Colonic mucosa (tissue), 4 donors: ENCODE measurements around the gene R3HDM2. TPM values are rescaled to one million over a fixed set of nuclear protein-coding genes. Genes with fewer than 3 reads are reported as not detected.

ENCODE experiments used
- DNase-seq: peaks from one replicate; pipeline ENCODE4 v3.0.0-alpha.2; 2020
- H3K27ac ChIP-seq: fragments of 200-600 bp; one replicate; pipeline ENCODE4 v1.8.0; 2021
- H3K27me3 ChIP-seq: fragments of 200-600 bp; one replicate; pipeline ENCODE4 v1.8.0; 2021
- H3K36me3 ChIP-seq: fragments of 200-600 bp; one replicate; pipeline ENCODE4 v1.8.0; 2021
- H3K4me1 ChIP-seq: fragments of 200-600 bp; one replicate; pipeline ENCODE4 v1.8.0; 2021; ENCODE audit warnings: mild to moderate bottlenecking
- H3K4me3 ChIP-seq: fragments of 200-600 bp; one replicate; pipeline ENCODE4 v1.8.0; 2021
- H3K9ac ChIP-seq, 2 donors: one replicate each; pipeline ENCODE4 v1.7.0; 2013; ENCODE audit warnings: control low read depth in 2 of 2, low read depth in 2 of 2, low read length in 2 of 2
- H3K9me3 ChIP-seq: fragments of 200-600 bp; one replicate; pipeline ENCODE4 v1.8.0; 2021
- intact Hi-C: fragments of 100-400 bp; cut with DNase I; formaldehyde crosslinking; loops from one replicate; pipeline ENCODE4 v1.14.1; 2022
- total RNA-seq, 2 donors: library from RNA; stranded (reverse); fragmentation: NEBNext Ultra II Directional in 1 of 2; extraction: Animal tissue kit (Norgen Biotek cat#: 25700) in 1 of 2; gene quantifications; one replicate each; pipeline ENCODE4 v1.2.1, GENCODE V29; 2021
- TF ChIP-seq, protein P1 (sequence below): fragments of 200-600 bp; IDR thresholded peaks from one replicate; pipeline ENCODE4 v1.8.0; 2022; ENCODE audit warnings: antibody characterized with exemption, mild to moderate bottlenecking
- donor health status: healthy.
- donor health status: DM: no; HTN: no; CAD: no.
- donor health status: DM: no; HTN: no; CAD: no.

The R3HDM2 gene
- total RNA-seq, 2 donors from 2014 or later, result 41.0 to 60.4 TPM

DNA sequence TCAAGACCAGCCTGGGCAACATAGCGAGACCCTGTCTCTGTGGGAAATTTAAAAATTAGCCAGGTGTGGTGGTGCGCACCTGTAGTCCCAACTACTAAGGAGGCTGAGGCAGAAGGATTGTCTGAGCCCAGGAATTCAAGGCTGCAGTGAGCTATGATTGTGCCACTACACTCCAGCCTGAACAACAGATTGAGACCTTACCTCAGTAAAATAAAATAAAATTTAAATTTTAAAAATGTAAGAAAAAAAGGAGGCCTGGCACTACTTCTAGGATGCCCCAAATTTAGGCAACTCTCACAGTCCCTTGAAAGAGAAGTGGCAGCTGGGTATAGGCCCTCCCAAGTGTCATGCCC lies 23.3 kb upstream of the R3HDM2 start:
- Histone ChIP-seq H3K9me3 (no peaks in the 10 kb centered on the region), H3K27ac (no peak overlapping the region), H3K36me3 (no peaks in the 10 kb centered on the region), H3K4me1 (no peaks in the 10 kb centered on the region), H3K9ac (no peak overlapping the region), H3K4me3 (no peak overlapping the region), H3K27me3 (no peaks in the 10 kb centered on the region)
- TF ChIP-seq, protein P1, sequence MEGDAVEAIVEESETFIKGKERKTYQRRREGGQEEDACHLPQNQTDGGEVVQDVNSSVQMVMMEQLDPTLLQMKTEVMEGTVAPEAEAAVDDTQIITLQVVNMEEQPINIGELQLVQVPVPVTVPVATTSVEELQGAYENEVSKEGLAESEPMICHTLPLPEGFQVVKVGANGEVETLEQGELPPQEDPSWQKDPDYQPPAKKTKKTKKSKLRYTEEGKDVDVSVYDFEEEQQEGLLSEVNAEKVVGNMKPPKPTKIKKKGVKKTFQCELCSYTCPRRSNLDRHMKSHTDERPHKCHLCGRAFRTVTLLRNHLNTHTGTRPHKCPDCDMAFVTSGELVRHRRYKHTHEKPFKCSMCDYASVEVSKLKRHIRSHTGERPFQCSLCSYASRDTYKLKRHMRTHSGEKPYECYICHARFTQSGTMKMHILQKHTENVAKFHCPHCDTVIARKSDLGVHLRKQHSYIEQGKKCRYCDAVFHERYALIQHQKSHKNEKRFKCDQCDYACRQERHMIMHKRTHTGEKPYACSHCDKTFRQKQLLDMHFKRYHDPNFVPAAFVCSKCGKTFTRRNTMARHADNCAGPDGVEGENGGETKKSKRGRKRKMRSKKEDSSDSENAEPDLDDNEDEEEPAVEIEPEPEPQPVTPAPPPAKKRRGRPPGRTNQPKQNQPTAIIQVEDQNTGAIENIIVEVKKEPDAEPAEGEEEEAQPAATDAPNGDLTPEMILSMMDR, result no peak
- intact Hi-C loops, result loop anchor here (5.0 kb wide), 1 partner anchor 192 kb away; no protein-coding TSS in a partner anchor
- no peak for DNase-seq

DNA sequence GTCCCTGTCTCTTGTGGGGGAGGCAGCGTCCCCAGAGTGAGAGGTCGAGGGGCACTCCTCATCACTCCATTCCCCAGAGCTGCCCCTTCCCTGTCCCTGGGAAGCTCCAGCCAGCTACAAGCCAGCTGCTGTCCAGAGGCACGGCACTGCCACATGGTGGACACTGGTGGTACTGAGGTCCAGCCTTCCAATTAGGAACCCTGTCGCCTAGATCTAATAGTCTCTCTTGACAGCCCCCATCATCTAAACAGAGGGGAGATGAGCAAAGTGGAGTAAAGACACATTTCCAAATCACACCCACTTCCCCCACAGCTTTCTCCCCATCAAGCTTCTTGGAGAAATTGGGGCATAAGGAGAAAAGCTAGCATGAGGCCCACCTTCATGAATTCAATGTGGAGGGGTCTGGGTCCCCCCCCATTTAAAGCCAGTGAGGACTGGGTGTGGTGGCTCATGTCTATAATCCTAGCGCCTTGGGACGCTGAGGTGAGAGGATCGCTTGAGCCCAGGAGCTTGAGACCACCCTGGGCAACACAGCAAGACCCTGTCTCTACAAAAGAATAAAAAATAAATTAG lies 22.2 kb upstream of the R3HDM2 start:
- H3K36me3 ChIP-seq, result no peaks in the 10 kb centered on the region
- H3K9ac ChIP-seq, result no peak overlapping the region
- no peak overlapping the region for H3K27ac ChIP-seq
- H3K4me3 ChIP-seq, result no peak overlapping the region
- no peaks in the 10 kb centered on the region for H3K27me3 ChIP-seq
- H3K9me3 ChIP-seq, result no peaks in the 10 kb centered on the region
- DNase-seq, result peak; percentile 79
- H3K4me1 ChIP-seq, result no peaks in the 10 kb centered on the region
- intact Hi-C loops, result loop anchor here (2.0 to 5.0 kb wide), 2 partner anchors 146 to 191 kb away; no protein-coding TSS in a partner anchor
- TF ChIP-seq, protein P1, result peak; percentile 65

DNA sequence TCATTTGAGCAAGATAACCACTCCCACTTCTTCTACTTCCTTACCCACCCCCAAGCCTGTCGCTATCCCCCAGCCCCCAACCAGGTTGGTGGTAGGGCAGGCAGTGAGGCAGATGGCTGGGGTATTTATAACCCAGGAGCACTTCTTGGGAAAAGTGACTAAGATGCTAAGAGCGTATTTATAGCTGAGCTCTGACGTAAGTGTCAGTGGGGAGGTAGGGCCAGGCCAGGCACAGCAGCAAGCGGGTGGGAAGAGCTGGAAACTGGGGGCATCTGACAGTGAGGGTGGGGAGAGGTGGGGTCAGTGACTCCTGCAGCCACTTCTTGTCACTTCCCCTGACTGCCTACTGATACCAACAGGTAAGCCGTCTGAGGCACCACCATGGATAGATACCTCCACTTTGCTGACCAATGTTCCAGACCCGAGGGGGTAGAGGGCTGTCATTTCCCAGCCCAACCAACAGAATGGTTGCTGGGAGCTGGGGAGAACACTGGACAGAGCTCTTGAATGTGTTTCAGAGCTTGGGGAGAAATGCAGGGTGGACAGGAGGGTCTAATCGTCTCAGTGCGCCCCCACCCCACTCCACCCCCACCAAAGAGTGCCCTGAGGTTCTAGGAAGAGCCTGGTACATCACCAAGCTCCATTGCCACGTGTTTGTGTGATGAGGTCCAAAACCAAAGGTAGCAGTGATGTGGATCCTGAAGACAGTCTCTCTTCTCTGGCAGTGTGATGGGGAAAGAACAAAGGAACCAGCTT lies 21.5 kb upstream of the R3HDM2 start:
- H3K9ac ChIP-seq, result no peak overlapping the region
- no peaks in the 10 kb centered on the region for H3K4me1 ChIP-seq
- H3K27me3 ChIP-seq, result no peaks in the 10 kb centered on the region
- TF ChIP-seq, protein P1, result no peak
- no peak overlapping the region for H3K27ac ChIP-seq
- no peak overlapping the region for H3K4me3 ChIP-seq
- H3K9me3 ChIP-seq, result no peaks in the 10 kb centered on the region
- intact Hi-C loops, result loop anchor here (2.0 to 5.0 kb wide), 2 partner anchors 146 to 190 kb away; no protein-coding TSS in a partner anchor
- H3K36me3 ChIP-seq, result no peaks in the 10 kb centered on the region
- DNase-seq, result no peak

DNA sequence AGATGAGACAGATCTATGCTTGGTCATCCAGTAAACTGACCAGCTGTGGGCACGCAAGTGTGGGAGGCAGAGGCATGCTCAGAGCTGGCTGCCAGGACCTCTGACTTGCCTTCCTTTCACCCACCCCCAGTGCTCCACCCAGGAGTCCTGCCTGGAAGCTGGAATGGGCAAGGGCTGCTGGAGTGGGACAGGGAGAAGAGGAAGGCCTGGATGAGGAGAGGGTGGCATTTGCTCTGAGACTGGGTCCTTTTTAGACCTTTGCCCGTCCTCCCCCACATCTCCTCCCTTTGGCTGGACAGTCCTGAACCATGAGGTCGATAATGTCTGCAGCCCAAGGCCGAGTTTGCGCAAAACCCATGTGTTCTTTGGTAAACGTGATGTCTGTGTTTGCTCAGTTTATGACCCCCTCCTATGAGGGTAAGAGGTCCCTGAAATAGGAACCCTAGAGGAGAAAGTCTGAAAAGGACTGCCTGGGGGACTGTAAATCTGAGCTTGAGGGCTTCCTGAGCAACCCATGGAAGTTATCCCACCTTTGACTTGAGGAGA lies 20.5 kb upstream of the R3HDM2 start:
- no peak for DNase-seq
- Histone ChIP-seq H3K27me3 (no peaks in the 10 kb centered on the region), H3K36me3 (no peaks in the 10 kb centered on the region), H3K4me1 (no peaks in the 10 kb centered on the region), H3K4me3 (no peak overlapping the region), H3K27ac (no peak overlapping the region), H3K9me3 (no peaks in the 10 kb centered on the region), H3K9ac (no peak overlapping the region)
- TF ChIP-seq, protein P1, result no peak
- intact Hi-C loops, result loop anchor here (5.0 kb wide), 1 partner anchor 189 kb away; no protein-coding TSS in a partner anchor

DNA sequence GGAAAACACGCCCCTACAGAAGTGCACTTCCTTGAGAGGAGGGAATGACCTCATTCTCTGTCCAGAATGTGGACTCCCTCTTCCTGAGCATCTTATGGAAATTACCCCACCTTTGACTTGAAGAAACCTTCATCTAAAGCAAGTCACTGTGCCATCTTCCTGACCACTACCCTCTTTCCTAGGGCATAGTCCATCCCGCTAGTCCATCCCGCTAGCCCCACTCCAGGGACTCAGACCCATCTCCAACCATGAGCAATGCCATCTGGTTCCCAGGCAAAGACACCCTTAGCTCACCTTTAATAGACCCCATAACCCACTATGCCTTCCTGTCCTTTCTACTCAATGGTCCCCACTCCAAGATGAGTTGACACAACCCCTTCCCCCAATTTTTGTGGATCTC lies 19.2 kb upstream of the R3HDM2 start:
- no peak overlapping the region for H3K4me3 ChIP-seq
- H3K9me3 ChIP-seq, result no peaks in the 10 kb centered on the region
- TF ChIP-seq, protein P1, result no peak
- H3K36me3 ChIP-seq, result no peaks in the 10 kb centered on the region
- no peak overlapping the region for H3K27ac ChIP-seq
- no peak for DNase-seq
- no peaks in the 10 kb centered on the region for H3K27me3 ChIP-seq
- H3K4me1 ChIP-seq, result no peaks in the 10 kb centered on the region
- intact Hi-C loops, result loop anchor here (5.0 kb wide), 1 partner anchor 188 kb away; no protein-coding TSS in a partner anchor
- H3K9ac ChIP-seq, result no peak overlapping the region
